ENCODE data around the gene TFAP2A.

The TFAP2A gene

GRCh38 chr6:10414756-10415616 lies at the start of gene TFAP2A:
Gene TFAP2A (minus strand): TSS chr6:10415074. CDS start chr6:10414991, 83 bp downstream.
- peak; percentile 59 for DNase-seq (ENCODE audit: low spot score)

DNA sequence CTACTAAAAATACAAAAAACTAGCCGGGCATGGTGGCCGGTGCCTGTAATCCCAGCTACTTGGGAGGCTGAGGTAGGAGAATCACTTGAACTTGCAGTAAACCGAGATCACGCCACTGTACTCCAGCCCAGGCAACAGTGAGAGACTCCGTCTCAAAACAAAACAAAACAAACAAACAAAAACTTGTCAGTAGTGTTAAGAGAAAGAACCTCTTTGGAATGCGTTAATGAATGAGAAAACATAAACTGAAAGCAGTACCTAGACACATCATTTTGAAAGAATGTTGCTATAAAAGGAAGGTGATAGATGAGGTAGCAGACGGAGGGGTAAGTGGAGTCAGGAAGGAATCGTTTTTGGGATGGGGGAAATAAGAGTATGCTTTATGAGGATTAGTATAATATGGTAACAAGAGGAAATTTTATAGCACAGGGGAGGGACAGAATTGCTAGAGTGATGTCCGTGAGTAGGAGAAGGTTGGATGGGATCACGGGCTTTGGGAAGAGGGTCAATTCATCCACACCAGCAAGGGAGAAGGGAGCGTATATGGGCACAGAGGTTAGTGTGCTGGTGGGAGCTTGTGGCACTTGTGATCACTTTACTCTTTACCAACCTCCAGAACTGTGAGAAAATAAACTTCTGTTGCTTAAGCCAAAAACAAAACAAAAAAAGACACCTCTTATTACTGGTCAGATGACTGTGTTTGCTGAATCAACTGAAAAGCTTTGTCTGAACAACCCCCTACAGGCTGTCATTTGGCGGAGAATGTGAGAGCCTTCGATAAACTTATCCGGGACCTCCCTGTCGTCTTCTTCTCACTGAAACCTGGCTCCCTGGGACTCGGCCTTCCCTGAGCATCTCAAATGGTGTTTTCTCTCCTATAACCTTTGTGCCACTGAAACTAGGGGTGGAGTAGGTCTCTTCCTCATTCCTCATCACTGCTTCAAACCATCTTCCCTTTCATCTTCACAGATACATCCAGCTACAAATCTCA lies 48.9 kb upstream of the TFAP2A start:
- no peak for DNase-seq (ENCODE audit: low spot score)

DNA sequence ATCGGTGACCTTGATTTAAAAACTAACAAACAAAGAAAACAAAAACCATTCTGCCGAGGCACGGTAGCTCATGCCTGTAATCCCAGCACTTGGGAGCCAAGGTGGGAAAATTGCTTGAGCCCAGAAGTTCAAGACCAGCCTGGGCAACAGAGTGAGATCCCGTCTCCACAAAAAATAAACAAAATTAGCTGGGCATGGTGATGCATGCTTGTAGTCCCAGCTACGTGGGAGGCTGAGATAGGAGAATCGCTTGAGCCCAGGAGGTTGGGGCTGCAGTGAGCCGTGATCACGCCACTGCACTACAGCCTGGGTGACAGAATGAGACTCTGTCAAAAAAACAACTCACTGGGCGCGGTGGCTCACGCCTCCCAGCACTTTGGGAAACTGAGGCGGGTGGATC lies 48.2 kb upstream of the TFAP2A start:
- DNase-seq (ENCODE audit: low spot score), result no peak

- DNase-seq (ENCODE audit: low spot score), result no peak
These were observed 47.0 kb upstream of the TFAP2A start for GRCh38 chr6:10461850-10462249.

GRCh38 chr6:10460096-10460495 lies 45.2 kb upstream of the TFAP2A start:
- DNase-seq (ENCODE audit: low spot score), result no peak

DNA sequence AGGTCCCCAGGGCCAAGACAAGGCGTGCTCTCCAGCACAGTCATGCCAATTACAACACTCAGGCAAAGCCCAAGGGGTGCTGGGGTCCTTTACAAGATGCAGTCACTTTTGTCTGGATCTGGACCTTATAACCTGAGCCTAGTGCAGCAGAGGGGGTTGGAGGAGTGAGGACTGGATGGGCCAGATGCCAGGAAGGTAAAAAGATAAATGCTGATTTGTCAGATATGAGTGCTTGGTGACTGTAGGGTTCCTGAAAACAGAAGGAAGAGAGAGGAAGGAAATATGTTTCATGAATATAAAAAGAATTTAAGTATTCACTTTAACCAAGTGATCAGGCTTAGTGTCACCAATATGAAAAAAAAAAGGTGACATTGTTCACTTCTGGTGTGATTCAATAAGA lies 43.4 kb upstream of the TFAP2A start:
- DNase-seq (ENCODE audit: low spot score), result no peak

DNA sequence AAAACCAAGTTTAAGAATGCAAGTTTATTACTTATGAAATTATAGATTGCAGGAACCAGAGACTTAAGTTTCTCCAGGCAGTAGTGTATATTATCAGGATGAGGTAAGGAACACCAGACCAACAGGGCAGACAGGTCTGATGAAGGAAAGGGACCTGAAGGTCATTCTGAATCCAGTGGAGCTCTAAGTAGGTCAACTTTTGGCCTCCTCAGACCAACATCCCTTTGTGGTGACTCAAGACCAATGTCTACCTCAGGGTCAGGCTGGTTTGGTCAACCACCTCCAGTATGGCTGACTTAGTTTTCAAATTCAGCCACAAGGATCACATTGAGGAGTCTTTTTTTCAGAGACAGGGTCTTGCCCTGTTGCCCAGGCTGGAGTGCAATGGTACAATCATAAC lies 38.7 kb upstream of the TFAP2A start:
- no peak for DNase-seq (ENCODE audit: low spot score)

- peak; percentile 70 for DNase-seq (ENCODE audit: low spot score)
These were observed 37.1 kb upstream of the TFAP2A start for GRCh38 chr6:10451828-10452509.

DNA sequence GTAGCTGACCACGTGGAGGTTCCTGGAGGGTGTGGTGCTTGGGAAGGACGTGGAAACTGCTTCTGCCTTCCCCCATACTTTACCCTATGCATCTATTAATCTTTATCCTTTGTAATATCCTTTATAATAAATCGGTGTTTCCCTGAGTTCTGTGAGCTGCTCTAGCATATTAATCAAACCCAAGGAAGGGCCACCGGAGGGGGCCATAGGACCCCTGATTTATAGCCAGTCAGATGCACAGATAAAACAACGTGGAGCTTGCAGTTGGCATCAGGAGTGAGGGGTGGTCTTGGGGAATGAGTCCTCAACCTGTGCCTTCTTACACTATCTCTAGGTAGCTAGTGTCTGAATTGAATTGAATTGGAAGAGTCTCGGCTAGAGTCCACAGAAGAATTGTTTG lies 36.5 kb upstream of the TFAP2A start:
- DNase-seq (ENCODE audit: low spot score), result no peak

DNA sequence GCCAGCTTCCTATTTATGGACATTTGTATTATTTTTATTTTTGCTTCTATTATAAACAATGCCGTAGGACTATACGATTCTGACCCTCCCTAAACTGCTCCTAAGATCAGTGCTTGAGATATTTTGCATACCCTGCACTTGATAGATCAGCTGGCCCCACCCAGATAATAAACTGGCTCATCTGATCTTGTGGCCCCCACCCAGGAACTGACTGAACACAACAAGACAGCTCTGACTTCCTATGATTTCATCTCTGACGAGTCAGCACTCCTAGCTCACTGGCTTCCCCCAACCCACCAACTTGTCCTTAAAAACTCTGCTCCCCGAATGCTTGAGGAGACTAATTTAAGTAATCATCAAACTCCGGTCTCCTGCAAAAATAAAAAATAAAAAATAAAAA lies 34.9 kb upstream of the TFAP2A start:
- no peak for DNase-seq (ENCODE audit: low spot score)

DNA sequence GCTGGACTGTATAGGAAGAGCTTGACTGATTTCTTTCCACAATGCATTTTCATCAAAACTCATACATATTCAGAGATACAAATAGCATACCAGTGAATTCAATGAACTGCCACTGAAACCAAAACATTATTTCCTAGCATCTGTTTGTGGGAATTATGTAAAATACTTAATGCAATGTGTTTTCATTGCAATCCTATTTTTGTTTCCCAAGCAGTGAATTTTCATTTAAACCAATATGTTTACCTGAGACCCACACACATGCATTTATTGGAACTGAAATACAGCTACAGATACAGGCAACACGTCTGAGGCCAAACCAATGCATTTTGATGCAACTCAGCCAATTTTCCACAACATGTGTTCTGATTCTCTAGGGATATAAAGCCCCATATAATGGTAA lies 33.2 kb upstream of the TFAP2A start:
- no peak for DNase-seq (ENCODE audit: low spot score)

GRCh38 chr6:10446548-10446947 lies 31.7 kb upstream of the TFAP2A start:
- no peak for DNase-seq (ENCODE audit: low spot score)

DNA sequence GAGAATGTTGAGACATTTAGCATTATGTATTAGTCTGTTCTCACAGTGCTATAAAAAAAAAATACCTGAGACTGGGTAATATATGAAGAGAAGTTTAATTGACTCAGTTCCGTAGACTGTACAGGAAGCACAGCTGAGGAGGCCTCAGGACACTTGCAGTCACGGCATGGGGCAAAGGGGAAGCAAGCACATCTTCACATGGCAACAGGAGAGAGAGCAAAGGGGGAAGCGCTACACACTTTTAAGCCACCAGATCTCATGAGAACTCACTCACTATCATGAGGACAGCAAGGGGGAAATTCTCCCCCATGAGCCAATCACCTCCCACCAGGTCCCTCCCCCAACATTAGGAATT lies 26.8 kb upstream of the TFAP2A start:
- no peak for DNase-seq (ENCODE audit: low spot score)

GRCh38 chr6:10441004-10441654 lies 26.3 kb upstream of the TFAP2A start:
- peak; percentile 84 for DNase-seq (ENCODE audit: low spot score)

- no peak for DNase-seq (ENCODE audit: low spot score)
These were observed 23.0 kb upstream of the TFAP2A start for GRCh38 chr6:10437891-10438290.

DNA sequence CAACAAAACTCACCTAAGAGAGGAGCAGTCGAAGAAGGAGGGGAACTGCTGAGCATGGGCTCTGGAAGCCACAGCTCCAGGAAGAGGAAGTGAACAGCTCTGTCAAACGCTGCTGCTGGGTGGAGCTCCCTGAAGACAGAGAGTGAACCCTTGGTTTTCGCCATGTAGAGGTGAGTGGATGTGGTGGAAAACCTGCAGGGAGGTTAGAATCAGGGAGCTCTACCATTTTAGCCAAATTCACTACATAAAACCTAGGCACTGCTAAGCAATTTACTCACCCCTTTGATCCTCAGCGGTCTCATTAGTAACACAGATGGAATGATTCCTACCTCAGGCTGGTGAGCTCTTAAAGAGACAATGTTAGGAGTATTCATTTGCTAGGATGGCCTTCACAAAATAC lies 19.4 kb upstream of the TFAP2A start:
- DNase-seq (ENCODE audit: low spot score), result no peak

- no peak for DNase-seq (ENCODE audit: low spot score)
These were observed 18.4 kb upstream of the TFAP2A start for GRCh38 chr6:10433322-10433721.

DNA sequence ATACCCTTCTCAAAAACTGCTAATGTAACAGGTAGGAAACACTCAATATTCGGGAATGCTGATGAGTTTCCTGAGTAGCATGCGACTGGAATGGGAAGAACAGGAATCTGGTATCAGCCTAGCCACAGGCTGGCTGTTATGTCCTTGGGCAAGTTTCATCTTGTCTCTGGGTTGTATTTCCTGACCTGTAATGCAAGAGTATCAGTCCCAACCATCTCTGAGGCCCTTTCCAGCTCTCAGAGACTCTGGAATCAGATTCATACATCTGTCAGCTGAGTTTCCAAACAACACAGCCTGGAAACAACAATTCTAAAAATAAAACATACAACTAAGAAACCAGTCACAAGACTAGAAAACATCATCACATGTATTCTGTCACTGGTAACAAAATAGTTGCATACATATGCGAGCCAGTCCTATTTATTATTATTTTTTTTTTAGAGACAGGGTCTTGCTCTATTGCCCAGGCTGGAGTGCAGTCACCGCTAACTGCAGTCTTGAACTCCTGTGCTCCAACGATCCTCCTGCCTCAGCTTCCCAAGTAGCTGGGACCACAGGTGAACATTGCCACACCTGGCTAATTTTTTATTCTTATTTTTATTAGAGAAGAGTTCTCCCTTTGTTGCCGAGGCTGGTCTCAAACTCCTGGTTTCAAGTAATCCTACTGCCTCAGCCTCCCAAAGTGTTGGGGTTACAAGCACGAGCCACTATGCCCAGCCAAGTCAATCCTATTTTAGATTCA lies 16.7 kb upstream of the TFAP2A start:
- no peak for DNase-seq (ENCODE audit: low spot score)

- peak; percentile 62 for DNase-seq (ENCODE audit: low spot score)
These were observed 15.0 kb upstream of the TFAP2A start for GRCh38 chr6:10429638-10430427.

DNA sequence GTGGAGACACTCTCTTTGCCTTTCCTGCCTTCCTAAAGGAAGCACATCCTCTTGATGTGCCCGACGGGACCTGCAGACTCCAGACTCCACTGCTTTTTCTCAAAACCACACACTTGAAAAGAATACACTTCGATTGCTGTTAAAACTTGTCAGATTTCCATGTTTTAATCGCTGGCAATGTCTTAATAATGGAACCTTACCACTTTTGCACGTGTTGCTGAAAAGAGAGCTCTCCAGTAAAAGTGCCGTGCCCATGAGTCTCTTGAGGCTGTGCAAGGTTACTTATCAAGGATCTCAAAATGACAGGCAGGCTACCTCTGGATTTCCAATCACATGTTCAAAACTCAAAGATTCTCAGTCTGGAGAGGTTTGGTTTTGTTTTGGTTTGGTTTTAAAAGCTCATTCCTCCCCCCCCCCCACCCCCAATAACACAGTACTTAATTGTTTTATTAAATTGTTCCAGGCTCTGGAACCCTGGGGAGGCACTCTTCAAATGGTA lies 12.0 kb upstream of the TFAP2A start:
- no peak for DNase-seq (ENCODE audit: low spot score)

Measured in AG08395 (cell line).